Measurements from ENCODE around the gene CD300LF. TPM values are rescaled to one million over a fixed set of nuclear protein-coding genes. Genes with fewer than 3 reads are reported as not detected.

CD300LF gene
- total RNA-seq, 1 experiment from 2014 or later: not detected

- no peak overlapping the region for H3K4ac ChIP-seq (ENCODE audit: low read depth, low read length)
- no peaks in the 10 kb centered on the region for H4K20me1 ChIP-seq (ENCODE audit: control insufficient read depth, insufficient read depth, insufficient read length)
- no CpG with 5 or more reads among the region's 34 CpGs for WGBS (ENCODE audit: extremely low coverage, insufficient read length, low lambda C conversion rate)
- peaks cover 11% of the 10 kb centered on the region for H3K4me1 ChIP-seq (ENCODE audit: insufficient read depth, low read length)
- TF ChIP-seq CTCF (conservative IDR thresholded peaks at IDR 0.05): no peak
- no peak overlapping the region for H2AFZ ChIP-seq (ENCODE audit: low read length)
- no peak overlapping the region for H4K91ac ChIP-seq (ENCODE audit: insufficient read length, low read depth, low read length)
- no peak overlapping the region for H2BK12ac ChIP-seq (ENCODE audit: insufficient read length, low read depth, low read length)
- H3T11ph ChIP-seq (ENCODE audit: low read length): no peak overlapping the region
- H3K9me3 ChIP-seq (ENCODE audit: control insufficient read depth, low read depth, low read length): no peaks in the 10 kb centered on the region
- H2BK20ac ChIP-seq (ENCODE audit: low read depth, low read length, poor library complexity, severe bottlenecking): no peak overlapping the region
- no peak overlapping the region for H3K27ac Mint-ChIP-seq
- H3K4me1 Mint-ChIP-seq: peaks cover 56 to 63% of the 10 kb centered on the region in 2 experiments
- H3K18ac ChIP-seq (ENCODE audit: insufficient read length, low read depth, low read length): no peak overlapping the region
- no peak overlapping the region for H3K56ac ChIP-seq (ENCODE audit: insufficient read length, low read depth, low read length)
- H2AK5ac ChIP-seq (ENCODE audit: insufficient read length, low read length): no peak overlapping the region
- H2BK15ac ChIP-seq (ENCODE audit: low read depth, low read length): no peak overlapping the region
- H3K4me3 Mint-ChIP-seq: peak overlapping the region in 1 of 2 experiments; percentile 53; a peak in 3 of 5 replicates
- no peak overlapping the region for H3K27ac ChIP-seq (ENCODE audit: insufficient read length, low read depth, low read length)
- peak; percentile 98 for DNase-seq
- no peak overlapping the region for H3K4me2 ChIP-seq (ENCODE audit: insufficient read depth, insufficient read length, low read length)
- no peak overlapping the region for H4K5ac ChIP-seq (ENCODE audit: insufficient read length, low read depth, low read length)
- H3K9me3 Mint-ChIP-seq: no peaks in the 10 kb centered on the region
- peaks cover 9% of the 10 kb centered on the region for H3K27me3 Mint-ChIP-seq (ENCODE audit: low read depth)
- no peak overlapping the region for H2BK5ac ChIP-seq (ENCODE audit: insufficient read length, low read length)
- H3K23ac ChIP-seq (ENCODE audit: insufficient read length, low read depth, low read length): no peak overlapping the region
- no peak overlapping the region for H2BK120ac ChIP-seq (ENCODE audit: low read depth, low read length, poor library complexity, severe bottlenecking)
- peaks cover 2% of the 10 kb centered on the region for H3K79me1 ChIP-seq (ENCODE audit: insufficient read depth, low read depth, low read length, poor library complexity, severe bottlenecking)
- H3K14ac ChIP-seq (ENCODE audit: insufficient read depth, low read length): no peak overlapping the region
- H3K23me2 ChIP-seq (ENCODE audit: insufficient read length, low read depth, low read length, poor library complexity, severe bottlenecking): peaks cover 9% of the 10 kb centered on the region
- H3K27me3 ChIP-seq (ENCODE audit: insufficient read depth, low read length): no peaks in the 10 kb centered on the region
- peaks cover 9% of the 10 kb centered on the region; the same call in 1 of the 2 replicates for H3K79me2 ChIP-seq (ENCODE audit: insufficient read depth, low read length)
- no peak overlapping the region for H4K8ac ChIP-seq (replicated peaks; ENCODE audit: insufficient read length, low read depth, low read length)
- no peak overlapping the region for H3K9ac ChIP-seq (ENCODE audit: extremely low read depth, insufficient read length, low read length)
- peaks cover 12 to 24% (median 17%) of the 10 kb centered on the region in 3 experiments for H3K36me3 Mint-ChIP-seq (ENCODE audit: insufficient read depth in 1 of 3, low read depth in 3 of 3)
These were observed 35.5 kb upstream of the CD300LF start for GRCh38 chr17:74748279-74748528.
